ENCODE results near the gene C8G.

C8G gene

GRCh38 chr9:136978865-136979544 lies 34.0 kb downstream of the C8G start:
- TF ChIP-seq YY1 (IDR thresholded peaks at IDR 0.05; ENCODE audit: low read depth) (no peak), TEAD4 (IDR thresholded peaks at IDR 0.05) (no peak), EGR1 (IDR thresholded peaks at IDR 0.05) (peak; percentile 52; the same call in 1 of the 2 replicates), ZBTB7A (IDR thresholded peaks at IDR 0.05; ENCODE audit: low read depth) (peak; percentile 98), MAX (IDR thresholded peaks at IDR 0.05) (no peak), TCF12 (IDR thresholded peaks at IDR 0.05; ENCODE audit: low read depth) (no peak), USF1 (IDR thresholded peaks at IDR 0.05) (no peak), EP300 (IDR thresholded peaks at IDR 0.05; ENCODE audit: borderline replicate concordance) (no peak), CREB1 (IDR thresholded peaks at IDR 0.05; ENCODE audit: low read depth) (no peak), NFIC (IDR thresholded peaks at IDR 0.05) (no peak), REST (IDR thresholded peaks at IDR 0.05; ENCODE audit: low read depth) (no peak), CEBPB (IDR thresholded peaks at IDR 0.05) (no peak), TAF1 (IDR thresholded peaks at IDR 0.05; ENCODE audit: low read depth) (no peak)

- TF ChIP-seq REST (IDR thresholded peaks at IDR 0.05; ENCODE audit: low read depth) (no peak), ZBTB7A (IDR thresholded peaks at IDR 0.05; ENCODE audit: low read depth) (0 out of 2 replicates have a peak, but pooled peaks have one; percentile 28), EGR1 (IDR thresholded peaks at IDR 0.05) (no peak)
Measured at GRCh38 chr9:136979769-136980587, 34.9 kb downstream of the C8G start.

GRCh38 chr9:136980669-136981478 lies 35.8 kb downstream of the C8G start:
- TF ChIP-seq RAD21 (IDR thresholded peaks at IDR 0.05; ENCODE audit: low read depth) (no peak), YY1 (IDR thresholded peaks at IDR 0.05; ENCODE audit: low read depth) (no peak), CREB1 (IDR thresholded peaks at IDR 0.05; ENCODE audit: low read depth) (no peak), FOXM1 (IDR thresholded peaks at IDR 0.05; ENCODE audit: borderline replicate concordance, low read depth) (no peak), TAF1 (IDR thresholded peaks at IDR 0.05; ENCODE audit: low read depth) (no peak), USF1 (IDR thresholded peaks at IDR 0.05) (no peak), EGR1 (IDR thresholded peaks at IDR 0.05) (no peak), NFIC (IDR thresholded peaks at IDR 0.05) (no peak), TEAD4 (IDR thresholded peaks at IDR 0.05) (no peak), MAX (IDR thresholded peaks at IDR 0.05) (no peak), TCF12 (IDR thresholded peaks at IDR 0.05; ENCODE audit: low read depth) (no peak), REST (IDR thresholded peaks at IDR 0.05; ENCODE audit: low read depth) (no peak), CEBPB (IDR thresholded peaks at IDR 0.05) (no peak), ZBTB7A (IDR thresholded peaks at IDR 0.05; ENCODE audit: low read depth) (no peak), EP300 (IDR thresholded peaks at IDR 0.05; ENCODE audit: borderline replicate concordance) (no peak)

Measured in Ishikawa (cell line).